AG09309 (cell line): ENCODE data around the gene MROH8.

Source experiments
- DNase-seq: peaks from one replicate; pipeline ENCODE4 v3.0.0-alpha.2; 2010; ENCODE audit warnings: low read depth
- H3K4me3 ChIP-seq: 2 replicates; pipeline ENCODE4 v1.5.1; 2011; ENCODE audit warnings: mild to moderate bottlenecking, low read depth, low read length, moderate library complexity; ENCODE audit not compliant: control insufficient read depth
- TF ChIP-seq, protein P1 (sequence below): IDR thresholded peaks from 2 replicates; pipeline ENCODE4 v1.5.1; 2011; ENCODE audit warnings: mild to moderate bottlenecking, low read depth, low read length, inconsistent platforms; ENCODE audit not compliant: insufficient read depth, control insufficient read depth; ENCODE audit errors: missing control alignments

MROH8 gene

DNA sequence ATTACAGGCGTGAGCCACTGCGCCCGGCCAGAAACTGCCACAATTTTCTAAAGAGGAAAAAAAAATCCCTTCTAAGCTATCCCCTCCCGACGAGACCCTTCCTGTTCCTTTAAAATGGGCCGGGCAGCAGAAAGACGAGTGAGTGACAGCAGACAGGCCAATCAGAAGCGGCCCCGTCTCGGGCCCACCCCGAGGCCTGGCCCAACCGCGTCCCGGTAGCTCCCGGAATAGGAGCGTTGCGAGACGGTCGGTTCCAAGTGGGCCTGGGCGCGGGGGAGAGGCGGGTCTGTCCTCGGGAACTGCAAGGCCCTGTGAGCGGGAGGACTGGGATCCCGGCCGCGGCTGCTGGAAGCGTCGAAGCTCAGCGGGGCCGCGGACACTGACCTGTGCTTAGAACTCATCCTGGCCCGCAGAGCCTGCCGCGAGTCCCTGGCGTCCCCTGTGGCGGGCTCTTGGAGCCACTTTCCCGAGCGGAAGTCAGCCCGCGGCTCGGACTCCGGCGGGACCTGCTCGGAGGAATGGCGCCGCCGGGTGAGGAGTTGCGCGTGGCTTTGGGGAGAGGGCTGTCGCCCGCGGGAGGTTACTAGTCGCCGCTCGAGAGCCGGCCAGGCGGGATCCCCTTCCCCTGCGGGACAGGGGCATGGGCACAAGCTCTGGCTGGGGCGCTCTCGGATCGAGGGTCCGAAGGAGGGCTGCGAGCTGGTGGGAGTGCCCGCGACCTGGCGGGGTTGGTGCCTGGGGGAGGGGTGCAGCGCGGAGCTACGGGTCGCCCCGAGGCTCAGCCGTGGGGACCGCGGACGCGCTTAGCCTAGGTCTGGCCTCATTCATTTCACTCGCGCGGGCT, at the start of gene MROH8, which contains the start of gene RPN2:
MROH8 (minus strand) TSS at position 710 of the 844 bp plus-strand sequence.
RPN2 (plus strand) TSS at position 492 of the 844 bp plus-strand sequence; CDS start at position 519, 27 bp downstream.
- TF ChIP-seq, protein P1, sequence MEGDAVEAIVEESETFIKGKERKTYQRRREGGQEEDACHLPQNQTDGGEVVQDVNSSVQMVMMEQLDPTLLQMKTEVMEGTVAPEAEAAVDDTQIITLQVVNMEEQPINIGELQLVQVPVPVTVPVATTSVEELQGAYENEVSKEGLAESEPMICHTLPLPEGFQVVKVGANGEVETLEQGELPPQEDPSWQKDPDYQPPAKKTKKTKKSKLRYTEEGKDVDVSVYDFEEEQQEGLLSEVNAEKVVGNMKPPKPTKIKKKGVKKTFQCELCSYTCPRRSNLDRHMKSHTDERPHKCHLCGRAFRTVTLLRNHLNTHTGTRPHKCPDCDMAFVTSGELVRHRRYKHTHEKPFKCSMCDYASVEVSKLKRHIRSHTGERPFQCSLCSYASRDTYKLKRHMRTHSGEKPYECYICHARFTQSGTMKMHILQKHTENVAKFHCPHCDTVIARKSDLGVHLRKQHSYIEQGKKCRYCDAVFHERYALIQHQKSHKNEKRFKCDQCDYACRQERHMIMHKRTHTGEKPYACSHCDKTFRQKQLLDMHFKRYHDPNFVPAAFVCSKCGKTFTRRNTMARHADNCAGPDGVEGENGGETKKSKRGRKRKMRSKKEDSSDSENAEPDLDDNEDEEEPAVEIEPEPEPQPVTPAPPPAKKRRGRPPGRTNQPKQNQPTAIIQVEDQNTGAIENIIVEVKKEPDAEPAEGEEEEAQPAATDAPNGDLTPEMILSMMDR = no peak
- peak; percentile 92 for DNase-seq

DNA sequence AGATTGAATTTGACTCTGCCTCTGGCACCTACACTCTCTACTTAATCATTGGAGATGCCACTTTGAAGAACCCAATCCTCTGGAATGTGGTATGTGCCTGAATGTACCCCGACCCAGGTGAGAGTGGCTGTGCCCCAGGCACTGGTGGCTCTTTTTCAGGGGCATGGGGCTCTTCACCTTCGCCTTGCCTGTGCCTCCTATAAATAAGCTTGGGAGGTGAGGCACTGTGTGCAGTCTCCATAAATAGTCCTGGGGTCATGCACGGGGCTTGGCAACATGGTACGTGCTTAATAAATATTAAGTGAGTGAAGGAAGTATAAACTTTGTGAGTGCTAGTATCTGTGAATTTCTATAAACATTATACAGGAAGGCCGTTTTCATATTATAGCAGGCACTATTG, 49.3 kb upstream of the MROH8 start:
- TF ChIP-seq, protein P1 = no peak

More for the DNA sequence above, at the start of gene MROH8, which contains the start of gene RPN2:
- peak within 1 kb of the TSS; percentile 85 for H3K4me3 ChIP-seq

GRCh38 chr20:37228082-37228481, 48.7 kb upstream of the MROH8 start:
- TF ChIP-seq, protein P1 = no peak
- H3K4me3 ChIP-seq = no peak overlapping the region

More for the DNA sequence above, 49.3 kb upstream of the MROH8 start:
- no peak for DNase-seq
- no peak overlapping the region for H3K4me3 ChIP-seq

DNA sequence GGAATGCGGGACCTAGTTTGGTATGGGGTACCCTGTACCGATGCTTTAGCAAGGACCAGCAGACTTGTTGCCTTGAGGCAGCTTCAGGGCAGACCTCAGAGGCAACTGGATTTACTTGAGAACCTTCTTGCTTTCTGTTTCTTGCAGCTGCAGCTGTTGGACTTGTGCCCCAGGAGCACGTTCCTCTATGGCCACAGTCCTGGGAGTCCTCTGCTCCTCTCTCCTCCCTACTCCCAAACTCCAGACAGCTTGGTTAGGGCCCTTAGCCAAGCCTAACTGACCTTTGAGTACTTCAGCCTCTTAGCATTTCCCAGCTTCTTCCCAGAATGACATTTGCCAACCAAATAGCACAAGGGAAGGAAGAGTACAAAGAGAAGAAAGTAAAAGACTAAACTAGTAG, 47.5 kb upstream of the MROH8 start:
- DNase-seq = no peak
- H3K4me3 ChIP-seq = no peak overlapping the region
- TF ChIP-seq, protein P1 = no peak

More at GRCh38 chr20:37228082-37228481, 48.7 kb upstream of the MROH8 start:
- no peak for DNase-seq

DNA sequence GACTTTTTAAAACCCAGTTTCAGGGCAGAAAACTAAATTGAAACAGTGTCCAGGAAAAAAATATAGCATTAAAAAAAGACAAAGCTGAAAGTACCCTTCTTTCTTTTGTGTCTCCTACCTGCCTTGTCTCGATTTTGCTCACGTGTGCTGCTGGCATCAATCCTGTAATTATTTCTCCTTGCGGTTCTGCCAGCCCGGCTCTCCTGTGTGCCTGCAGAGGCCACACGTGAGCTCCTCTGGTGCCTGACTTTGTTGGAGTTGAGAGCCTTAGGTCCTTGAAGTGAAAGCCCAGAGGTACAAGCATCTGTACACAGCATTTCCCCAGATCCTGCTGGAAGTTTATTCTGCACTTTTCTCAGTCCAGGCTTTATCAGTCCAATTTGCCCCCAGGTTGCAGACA, 45.8 kb upstream of the MROH8 start:
- no peak overlapping the region for H3K4me3 ChIP-seq
- DNase-seq = no peak
- TF ChIP-seq, protein P1 = no peak

DNA sequence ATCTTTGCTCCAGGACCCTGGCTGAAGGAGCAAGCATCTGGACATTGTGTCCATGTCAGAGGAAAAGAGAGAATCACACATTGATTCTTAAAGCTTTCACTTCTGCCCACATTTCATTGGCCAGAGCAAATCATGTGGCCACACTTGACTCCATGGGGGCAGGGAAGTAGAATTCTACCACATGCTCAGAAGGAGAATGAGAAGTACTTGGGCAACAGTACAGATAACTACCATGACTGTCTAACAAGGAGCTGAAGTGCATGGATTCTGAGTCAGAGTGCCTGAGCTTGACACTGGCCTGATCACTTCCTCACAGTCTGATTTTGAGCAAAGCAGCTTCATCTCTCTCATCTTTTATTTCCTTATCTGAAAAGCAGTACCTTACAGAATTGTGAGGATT, 43.7 kb upstream of the MROH8 start:
- no peak overlapping the region for H3K4me3 ChIP-seq
- DNase-seq = peak; percentile 79
- TF ChIP-seq, protein P1 = no peak
